ENCODE results near the gene FAM161A.
"Not testable (repeated sequence)": the region's sequence is repeated elsewhere in the genome, so short reads cannot be mapped to it uniquely, and the experiment has no call there.

Gene FAM161A

GRCh38 chr2:61833971-61834370, 19.9 kb downstream of the FAM161A start:
- no peak for FAIRE-seq

DNA sequence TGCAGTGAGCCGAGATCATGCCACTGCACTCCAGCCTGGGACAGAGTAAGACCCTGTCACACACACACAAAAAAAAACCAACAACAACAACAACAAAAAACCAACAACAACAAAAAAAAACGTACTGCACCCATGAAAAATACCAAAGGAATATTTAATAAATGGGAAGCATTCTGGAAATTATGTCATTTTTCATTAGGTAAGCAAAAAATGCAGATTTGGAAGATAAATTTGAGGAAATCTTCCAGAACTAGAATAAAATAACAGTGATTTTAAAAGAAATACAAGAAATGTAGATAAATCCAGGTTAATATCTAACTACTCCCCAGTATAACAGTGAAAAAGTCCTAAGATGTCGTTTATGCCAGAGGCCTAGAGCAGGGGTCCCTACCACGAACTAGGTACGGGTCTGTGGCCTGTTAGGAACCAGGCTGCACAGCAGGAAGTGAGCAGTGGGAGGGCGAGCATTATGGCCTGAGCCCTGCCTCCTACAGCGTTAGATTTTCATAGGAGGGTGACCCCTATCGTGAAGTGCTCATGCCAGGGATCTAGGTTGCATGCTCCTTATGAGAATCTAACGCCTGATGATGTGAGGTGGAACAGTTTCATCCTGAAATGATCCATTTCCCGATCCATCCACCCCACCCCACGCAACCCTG, 21.5 kb downstream of the FAM161A start:
- no peak for FAIRE-seq

- FAIRE-seq, result no peak
Measured at GRCh38 chr2:61822255-61822654, 31.6 kb downstream of the FAM161A start.

- no peak for FAIRE-seq
Measured at GRCh38 chr2:61816480-61817355, 37.1 kb downstream of the FAM161A start.

DNA sequence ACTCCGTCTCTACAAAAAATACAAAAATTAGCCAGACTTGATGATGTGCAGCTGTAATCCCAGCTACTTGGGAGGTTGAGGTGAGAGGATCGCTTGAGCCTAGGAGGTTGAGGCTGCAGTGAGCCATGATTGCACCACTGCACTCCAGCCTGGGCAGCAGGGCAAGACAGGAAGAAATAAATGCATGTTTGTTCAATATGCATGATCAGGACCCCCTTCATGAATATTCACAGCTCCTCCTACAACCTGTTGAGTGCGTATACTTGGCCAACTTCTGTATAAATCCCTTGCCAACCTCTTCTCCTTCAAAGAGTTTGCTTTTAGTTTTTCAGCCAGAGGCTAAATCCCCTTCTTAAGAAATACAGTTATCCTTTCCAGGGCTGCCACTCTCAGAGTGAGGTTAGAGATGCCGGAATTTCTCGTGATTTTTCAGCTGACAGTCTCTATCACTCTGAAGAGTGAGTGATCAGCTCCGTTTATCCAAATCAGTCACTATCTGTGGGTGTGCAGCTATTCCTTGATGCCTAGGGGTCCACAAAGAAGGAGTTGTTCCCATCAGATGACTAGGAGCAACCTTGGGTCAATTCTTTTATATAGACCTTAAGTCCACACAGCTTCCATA, 39.2 kb downstream of the FAM161A start:
- FAIRE-seq, result no peak

- FAIRE-seq, result not testable (repeated sequence)
Measured at GRCh38 chr2:61813314-61813713, 40.5 kb downstream of the FAM161A start.

GRCh38 chr2:61811821-61812220, 42.0 kb downstream of the FAM161A start:
- FAIRE-seq, result no peak

GRCh38 chr2:61810203-61810602, 43.7 kb downstream of the FAM161A start:
- FAIRE-seq, result not testable (repeated sequence)

DNA sequence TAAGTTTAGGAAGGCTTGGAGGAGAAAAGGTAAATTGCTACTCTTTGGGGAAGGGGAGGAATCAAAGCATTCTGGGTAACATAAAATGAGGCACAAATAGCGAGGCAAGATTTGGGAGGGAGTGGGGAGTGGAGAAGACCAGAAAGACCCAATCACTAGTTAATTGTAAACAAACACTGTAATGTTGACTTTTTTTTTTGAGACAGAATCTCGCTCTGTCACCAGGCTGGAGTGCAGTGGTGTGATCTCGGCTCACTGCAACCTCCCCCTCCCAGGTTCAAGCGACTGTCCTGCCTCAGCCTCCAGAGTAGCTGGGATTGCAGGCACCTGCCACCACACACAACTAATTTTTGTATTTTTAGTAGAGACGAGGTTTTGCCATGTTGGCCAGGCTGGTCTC, 45.2 kb downstream of the FAM161A start:
- FAIRE-seq, result not testable (repeated sequence)

DNA sequence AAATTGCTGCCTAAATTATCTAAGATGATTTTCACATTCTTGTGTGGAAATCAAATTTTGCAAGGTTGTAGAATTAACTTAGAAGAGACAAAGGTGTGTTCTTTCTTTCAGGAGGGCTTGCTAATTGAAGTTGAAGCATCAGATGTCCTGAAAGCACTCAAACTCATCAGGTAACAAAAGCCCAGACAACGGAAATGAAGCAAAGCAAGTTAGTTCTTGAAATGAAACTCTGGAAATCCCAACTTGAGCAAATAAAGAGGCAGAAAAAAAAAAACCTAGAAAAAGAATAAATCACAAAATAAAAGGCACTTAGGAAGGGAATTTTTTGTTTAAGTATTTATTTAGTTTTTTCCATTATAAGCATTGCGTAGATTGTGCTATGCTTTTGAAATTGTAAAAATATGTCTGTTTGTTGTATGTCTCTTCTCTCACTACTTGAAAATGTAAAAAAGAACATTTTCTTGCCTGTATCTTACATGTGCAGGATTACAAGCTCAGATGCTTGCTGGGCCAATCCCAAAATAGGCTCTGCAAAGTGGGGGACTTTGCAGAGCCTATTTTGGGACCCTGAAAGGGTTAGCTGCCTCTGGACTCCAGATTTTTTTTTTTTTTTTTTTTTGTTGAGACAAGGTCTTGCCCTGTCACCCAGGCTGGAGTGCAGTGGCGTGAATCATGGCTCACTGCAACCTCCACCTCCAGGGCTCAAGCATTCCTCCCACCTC, 46.7 kb downstream of the FAM161A start:
- no peak for FAIRE-seq

- no peak for FAIRE-seq
Measured at GRCh38 chr2:61802548-61802947, 51.3 kb downstream of the FAM161A start.

DNA sequence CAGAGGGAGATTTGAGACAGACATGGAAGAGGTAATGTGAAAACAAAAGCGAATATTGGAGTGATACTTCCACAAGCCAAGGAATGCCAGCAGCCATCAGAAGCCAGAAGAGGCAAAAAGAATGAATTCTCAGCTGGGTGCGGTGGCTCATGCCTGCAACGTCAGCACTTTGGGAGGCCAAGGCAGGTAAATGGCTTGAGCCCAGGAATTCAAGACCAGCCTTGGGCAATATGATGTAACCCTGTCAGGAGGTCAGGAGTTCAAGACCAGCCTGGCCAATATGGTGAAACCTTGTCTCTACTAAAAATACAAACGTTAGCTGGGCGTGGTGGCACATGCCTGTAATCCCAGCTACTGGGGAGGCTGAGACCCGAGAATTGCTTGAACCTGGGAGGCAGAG, 54.8 kb downstream of the FAM161A start:
- FAIRE-seq, result no peak

DNA sequence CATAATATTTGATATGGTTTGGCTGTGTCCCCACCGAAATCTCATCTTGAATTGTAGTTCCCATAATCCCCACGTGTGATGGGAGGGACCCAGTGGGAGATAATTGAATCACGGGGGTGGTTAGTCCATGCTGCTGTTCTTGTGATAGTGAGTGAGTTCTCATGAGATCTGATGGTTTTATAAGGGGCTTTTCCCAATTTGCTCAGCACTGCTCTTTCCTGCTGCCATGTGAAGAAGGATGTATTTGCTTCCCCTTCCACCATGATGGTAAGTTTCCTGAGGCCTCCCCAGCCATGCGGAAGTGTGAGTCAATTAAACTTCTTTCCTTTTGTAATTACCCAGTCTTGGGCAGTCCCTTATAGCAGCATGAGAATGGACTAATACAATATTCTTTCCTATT, 56.4 kb downstream of the FAM161A start:
- FAIRE-seq, result not testable (repeated sequence)

- FAIRE-seq, result no peak
Measured at GRCh38 chr2:61795408-61795807, 58.5 kb downstream of the FAM161A start.

DNA sequence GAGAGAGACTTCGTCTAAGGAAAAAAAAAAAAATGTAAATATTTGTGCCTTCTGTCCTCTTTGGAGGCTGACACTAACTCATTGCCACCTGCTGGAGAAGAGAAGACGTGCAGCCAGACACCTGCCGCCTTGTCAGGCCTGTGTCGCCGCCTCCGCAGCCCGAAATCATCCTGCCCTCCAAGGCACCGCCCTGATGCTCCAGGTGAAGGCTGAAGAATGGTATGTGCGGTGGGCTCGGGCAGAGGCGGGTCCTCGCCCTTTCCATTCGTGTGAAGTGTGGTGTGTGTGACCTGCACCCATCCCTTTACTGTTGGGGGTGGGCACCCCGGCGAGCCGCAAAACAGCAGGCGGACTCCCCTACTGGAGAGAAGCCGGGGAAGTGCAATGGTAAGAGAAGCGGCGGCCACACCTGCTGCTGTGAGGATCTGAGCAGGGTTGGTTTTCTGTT, 60.4 kb downstream of the FAM161A start:
- no peak for FAIRE-seq

- FAIRE-seq, result no peak
Measured at GRCh38 chr2:61792355-61792890, 61.4 kb downstream of the FAM161A start.

DNA sequence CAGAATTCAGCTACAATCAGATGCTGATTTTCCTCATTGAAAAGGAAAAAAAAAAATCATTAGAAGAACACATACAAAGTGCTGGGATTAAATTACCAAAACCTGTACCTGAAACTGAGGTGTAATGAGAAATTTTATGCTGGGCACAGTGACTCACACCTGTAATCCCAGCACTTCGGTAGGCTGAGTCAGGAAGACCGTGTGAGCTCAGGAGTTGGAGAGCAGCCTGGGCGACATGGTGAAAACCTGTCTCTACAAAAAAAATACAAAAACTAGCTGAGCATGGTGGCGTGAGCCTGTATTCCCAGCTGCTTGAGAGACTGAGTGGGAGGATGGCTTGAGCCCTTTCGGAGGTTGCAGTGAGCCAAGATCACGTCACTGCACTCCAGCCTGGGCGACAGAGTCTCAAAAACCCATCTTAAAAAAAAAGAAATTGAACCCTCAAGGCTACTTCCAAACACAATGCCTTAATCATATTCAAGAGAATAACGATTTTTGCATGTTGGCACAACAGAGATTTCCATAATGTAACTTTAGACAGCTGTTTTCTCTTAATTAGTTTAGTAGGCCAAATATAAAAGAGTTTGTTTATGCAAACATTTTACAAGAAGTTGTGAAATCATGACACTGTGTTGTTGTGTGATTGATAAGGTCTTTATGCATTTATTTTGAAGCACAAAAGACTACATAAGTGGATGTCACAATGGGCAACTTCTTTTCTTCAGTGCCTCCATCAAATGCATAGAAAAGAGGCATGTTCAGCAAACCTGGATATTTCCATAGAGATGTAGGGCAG, 63.9 kb downstream of the FAM161A start:
- FAIRE-seq, result no peak

DNA sequence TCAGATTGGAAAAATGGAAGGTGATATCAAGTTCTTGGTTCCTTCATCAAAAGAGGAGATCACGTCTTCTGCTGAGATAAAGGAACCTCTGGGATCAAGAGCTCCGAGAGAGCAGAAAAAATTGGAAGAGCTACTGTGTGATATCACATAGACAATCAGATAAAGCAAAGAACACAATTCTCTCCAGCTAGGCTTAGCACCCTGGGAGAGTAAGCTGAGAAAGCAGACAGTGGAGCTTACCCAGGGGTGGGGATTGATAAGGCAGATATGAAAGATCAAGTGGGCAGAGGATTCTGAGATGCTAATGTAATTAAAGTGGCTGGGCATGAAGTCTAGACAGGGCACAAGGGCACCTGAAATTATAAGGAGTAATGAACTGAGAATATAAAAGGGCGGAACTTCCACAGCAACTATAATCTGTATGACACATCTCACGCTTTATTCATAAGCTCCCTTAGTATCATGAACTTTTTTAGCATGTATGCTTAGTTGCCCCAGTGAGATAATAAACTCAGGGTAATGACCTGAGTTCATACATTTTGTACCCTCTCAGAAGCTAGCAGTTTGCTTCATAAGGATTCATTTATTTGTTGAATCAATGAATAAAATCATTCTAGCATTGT, 65.8 kb downstream of the FAM161A start:
- FAIRE-seq, result no peak

- FAIRE-seq, result no peak
Measured at GRCh38 chr2:61786876-61787275, 67.0 kb downstream of the FAM161A start.

- no peak for FAIRE-seq
Measured at GRCh38 chr2:61785583-61785982, 68.3 kb downstream of the FAM161A start.

DNA sequence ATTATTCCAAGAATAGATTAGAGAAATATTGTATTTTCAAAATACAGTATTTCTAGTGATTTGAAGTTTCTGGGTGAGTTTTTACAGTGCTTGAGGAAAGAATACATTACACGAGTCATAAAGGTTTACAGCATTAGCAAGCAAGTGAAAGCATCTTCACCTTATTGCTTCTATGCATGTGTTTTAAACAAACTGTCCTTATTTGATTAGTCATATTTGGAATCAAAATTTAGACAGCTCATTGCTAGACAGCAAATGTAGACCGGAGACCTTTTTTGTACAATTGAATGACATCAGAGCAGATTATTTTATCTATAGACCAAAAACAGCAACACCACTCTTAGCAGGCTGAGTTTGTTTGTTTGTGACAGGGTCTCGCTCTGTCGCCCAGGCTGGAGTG, 69.2 kb downstream of the FAM161A start:
- no peak for FAIRE-seq

Measured in TTC549 (cell line).